Skeletal muscle tissue (tissue), 4 donors: ENCODE data around the gene KCTD3. TPM values are rescaled to one million over a fixed set of nuclear protein-coding genes. Genes with fewer than 3 reads are reported as not detected.

ENCODE experiments used
- H3K27ac ChIP-seq: one replicate; pipeline ENCODE4 v1.7.0; 2013; ENCODE audit warnings: mild to moderate bottlenecking, low read depth, low read length, inconsistent platforms
- H3K27me3 ChIP-seq, 3 donors: one replicate each; pipeline ENCODE4 v1.7.0; 2013; ENCODE audit warnings: low read length in 3 of 3; ENCODE audit not compliant: control insufficient read depth in 3 of 3, insufficient read depth in 3 of 3
- H3K36me3 ChIP-seq, 3 donors: one replicate each; pipeline ENCODE4 v1.7.0; 2013; ENCODE audit warnings: low read length in 3 of 3; ENCODE audit not compliant: control insufficient read depth in 3 of 3, insufficient read depth in 3 of 3
- H3K4me1 ChIP-seq, 3 donors: one replicate each; pipeline ENCODE4 v1.7.0; 2013; ENCODE audit warnings: low read length in 3 of 3, mild to moderate bottlenecking in 3 of 3; ENCODE audit not compliant: control insufficient read depth in 3 of 3, insufficient read depth in 3 of 3
- H3K4me3 ChIP-seq, 3 donors: one replicate each; pipeline ENCODE4 v1.7.0; 2013; ENCODE audit warnings: low read length in 3 of 3
- H3K9ac ChIP-seq, 3 donors: one replicate each; pipeline ENCODE4 v1.7.0; 2013; ENCODE audit warnings: low read length in 3 of 3, mild to moderate bottlenecking in 3 of 3, moderate library complexity in 2 of 3, low read depth in 1 of 3
- H3K9me3 ChIP-seq, 3 donors: one replicate each; pipeline ENCODE4 v1.7.0; 2013; ENCODE audit warnings: low read length in 3 of 3; ENCODE audit not compliant: control insufficient read depth in 3 of 3
- total RNA-seq: library from RNA; depleted of rRNA; stranded (reverse); fragments of >200 nt; gene quantifications from one replicate; pipeline ENCODE4 v1.2.3, GENCODE V29; 2014
- donor health status: Osteomylitis.

Gene KCTD3
- total RNA-seq, 1 donor from 2014 or later = 37.6 TPM

- no peak overlapping the region for H3K27ac ChIP-seq
- no peaks in the 10 kb centered on the region for H3K27me3 ChIP-seq
- H3K9ac ChIP-seq = no peak overlapping the region
- H3K4me1 ChIP-seq = no peaks in the 10 kb centered on the region
- no peak overlapping the region for H3K4me3 ChIP-seq
- no peaks in the 10 kb centered on the region for H3K9me3 ChIP-seq
- H3K36me3 ChIP-seq = no peaks in the 10 kb centered on the region
These were observed 37.5 kb upstream of the KCTD3 start for GRCh38 chr1:215529571-215529970.

DNA sequence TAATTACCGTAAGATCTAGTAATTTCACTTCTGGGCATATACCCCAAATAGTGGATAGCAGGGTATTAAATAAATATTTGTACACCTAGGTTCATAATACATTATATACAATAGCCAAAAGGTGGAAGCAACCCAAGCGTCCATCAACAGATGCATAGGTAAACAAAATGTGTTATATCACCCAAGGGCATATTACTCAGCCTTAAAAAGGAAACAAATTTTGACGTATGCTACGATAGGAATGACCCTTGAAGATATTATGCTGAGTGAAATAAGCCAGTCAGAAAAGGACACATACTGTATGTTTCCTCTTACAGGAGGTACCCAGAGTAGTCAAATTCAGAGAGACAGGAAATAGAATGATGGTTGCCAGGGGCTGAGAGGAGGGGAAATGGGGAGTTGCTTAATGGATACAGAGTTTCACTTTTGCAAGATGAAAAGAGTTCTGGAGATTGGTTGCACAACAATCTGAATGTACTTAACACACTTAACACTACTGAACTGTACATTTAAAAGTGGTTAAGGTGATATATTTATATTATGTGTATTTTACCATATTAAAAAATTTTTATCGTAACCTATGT, 36.6 kb upstream of the KCTD3 start:
- Histone ChIP-seq H3K36me3 (no peaks in the 10 kb centered on the region), H3K9me3 (no peaks in the 10 kb centered on the region), H3K27me3 (no peaks in the 10 kb centered on the region), H3K4me1 (no peaks in the 10 kb centered on the region), H3K27ac (no peak overlapping the region), H3K4me3 (no peak overlapping the region), H3K9ac (no peak overlapping the region)

DNA sequence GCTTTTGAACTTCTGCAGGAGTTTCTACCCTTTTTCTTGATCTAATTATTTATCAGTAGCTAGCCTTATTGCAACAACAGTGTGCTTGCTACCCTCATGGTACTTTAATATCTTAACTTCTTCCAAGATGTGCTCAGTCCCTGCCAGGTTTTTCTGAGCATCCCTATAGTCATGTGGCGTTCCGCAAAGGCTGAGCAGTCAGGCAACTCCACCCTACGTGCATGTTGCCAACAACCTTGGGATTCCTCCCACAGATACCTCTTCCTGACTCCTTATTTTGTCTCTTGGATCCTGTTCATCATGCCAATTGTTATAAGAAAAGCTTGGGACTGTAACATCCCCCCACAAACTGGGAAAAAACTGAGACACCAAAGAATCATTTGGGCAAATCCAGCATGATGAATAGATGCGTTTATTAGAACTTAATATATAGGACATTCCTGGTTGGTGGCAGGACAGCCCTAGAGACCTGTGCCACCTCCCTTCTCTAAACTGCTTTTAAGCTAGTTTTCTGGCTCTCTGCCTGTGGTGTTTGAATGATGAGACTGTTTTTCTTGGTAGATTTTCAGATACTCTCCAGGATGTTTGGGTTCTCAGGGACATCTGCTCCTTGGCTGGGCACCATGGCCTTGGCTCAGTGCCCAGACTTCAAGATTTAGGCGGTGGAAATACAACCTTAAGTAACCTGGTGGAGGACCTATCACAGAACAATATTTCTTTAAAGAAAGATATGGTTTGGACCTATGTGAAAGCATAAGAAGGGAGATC, 27.1 kb upstream of the KCTD3 start:
- H3K36me3 ChIP-seq = no peaks in the 10 kb centered on the region
- H3K9ac ChIP-seq = no peak overlapping the region
- H3K4me1 ChIP-seq = no peaks in the 10 kb centered on the region
- no peaks in the 10 kb centered on the region for H3K27me3 ChIP-seq
- no peak overlapping the region for H3K4me3 ChIP-seq
- peaks cover 0 to 3% (median 0%) of the 10 kb centered on the region in 3 donors for H3K9me3 ChIP-seq
- H3K27ac ChIP-seq = no peak overlapping the region

DNA sequence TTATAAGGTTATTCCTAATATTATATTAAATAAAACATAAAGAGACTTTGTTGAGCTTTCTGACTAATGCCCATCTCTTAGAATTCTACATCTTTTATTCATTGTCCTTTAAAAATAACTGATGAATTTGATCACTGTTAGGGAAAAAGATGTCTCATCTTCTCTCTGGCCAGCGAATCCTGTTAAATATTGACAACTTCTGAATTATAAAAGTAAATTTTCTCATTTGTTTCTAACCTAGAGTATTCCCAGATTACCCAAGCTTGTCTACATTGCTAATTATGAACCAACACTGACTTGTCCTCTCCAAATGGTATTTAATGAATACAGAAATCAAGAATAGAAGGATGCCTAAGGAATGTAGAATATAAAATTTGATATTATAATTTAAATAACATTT, 24.8 kb upstream of the KCTD3 start:
- no peak overlapping the region for H3K27ac ChIP-seq
- no peaks in the 10 kb centered on the region for H3K36me3 ChIP-seq
- H3K9ac ChIP-seq = no peak overlapping the region
- H3K4me1 ChIP-seq = no peaks in the 10 kb centered on the region
- H3K4me3 ChIP-seq = no peak overlapping the region
- peaks cover 0 to 3% (median 0%) of the 10 kb centered on the region in 3 donors for H3K9me3 ChIP-seq
- H3K27me3 ChIP-seq = no peaks in the 10 kb centered on the region

DNA sequence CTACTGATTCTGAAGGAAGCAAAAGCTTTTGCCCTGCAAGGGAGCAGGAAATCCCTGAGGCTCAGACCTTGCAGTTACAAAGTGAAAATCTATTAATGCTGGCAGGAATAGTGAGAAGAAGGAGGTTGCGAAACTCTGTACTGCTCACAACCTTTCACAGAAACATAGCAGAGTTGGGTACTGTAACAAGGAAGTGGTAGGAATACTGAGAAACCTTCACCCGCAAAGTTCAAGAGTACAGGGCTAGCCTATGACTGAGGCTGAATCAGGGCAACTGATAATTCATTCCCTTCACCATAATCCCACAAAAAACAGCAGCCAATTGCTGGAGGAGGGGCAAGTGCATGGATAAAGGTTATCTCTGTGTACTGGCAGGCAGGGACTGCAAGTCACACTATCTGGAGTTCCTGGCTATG, 23.9 kb upstream of the KCTD3 start:
- H3K4me3 ChIP-seq = no peak overlapping the region
- no peaks in the 10 kb centered on the region for H3K36me3 ChIP-seq
- H3K27me3 ChIP-seq = no peaks in the 10 kb centered on the region
- H3K9ac ChIP-seq = no peak overlapping the region
- H3K9me3 ChIP-seq = peaks cover 0 to 3% (median 0%) of the 10 kb centered on the region in 3 donors
- H3K27ac ChIP-seq = no peak overlapping the region
- no peaks in the 10 kb centered on the region for H3K4me1 ChIP-seq

GRCh38 chr1:215543806-215544205, 23.3 kb upstream of the KCTD3 start:
- Histone ChIP-seq H3K36me3 (no peaks in the 10 kb centered on the region), H3K9ac (no peak overlapping the region), H3K9me3 (peaks cover 0 to 3% (median 0%) of the 10 kb centered on the region in 3 donors), H3K27me3 (no peaks in the 10 kb centered on the region), H3K4me1 (no peaks in the 10 kb centered on the region), H3K27ac (no peak overlapping the region), H3K4me3 (no peak overlapping the region)

- Histone ChIP-seq H3K27me3 (no peaks in the 10 kb centered on the region), H3K36me3 (no peaks in the 10 kb centered on the region), H3K4me1 (no peaks in the 10 kb centered on the region), H3K27ac (no peak overlapping the region), H3K4me3 (no peak overlapping the region), H3K9me3 (peaks cover 0 to 3% (median 0%) of the 10 kb centered on the region in 3 donors), H3K9ac (no peak overlapping the region)
These were observed 22.5 kb upstream of the KCTD3 start for GRCh38 chr1:215544566-215544965.

DNA sequence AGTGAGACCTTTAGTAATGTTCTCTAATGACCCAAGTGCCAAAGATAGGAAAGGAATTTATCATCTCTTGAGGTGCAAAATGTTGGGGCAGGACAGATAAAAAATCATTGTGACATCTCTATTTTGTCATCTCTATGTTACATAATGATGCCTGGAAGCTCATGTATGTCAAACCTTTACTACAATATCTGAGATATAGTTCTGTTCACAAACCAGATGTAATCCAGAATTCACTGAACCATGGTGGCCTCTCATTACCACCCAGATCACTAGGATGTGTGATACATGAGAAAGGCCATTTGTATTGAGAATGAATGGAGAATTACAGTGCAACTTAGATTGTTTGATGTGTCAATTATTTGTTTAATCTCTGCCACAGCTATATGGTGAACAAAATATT, 22.0 kb upstream of the KCTD3 start:
- Histone ChIP-seq H3K4me1 (no peaks in the 10 kb centered on the region), H3K9me3 (peaks cover 0 to 3% (median 0%) of the 10 kb centered on the region in 3 donors), H3K27ac (no peak overlapping the region), H3K9ac (no peak overlapping the region), H3K4me3 (no peak overlapping the region), H3K36me3 (no peaks in the 10 kb centered on the region), H3K27me3 (no peaks in the 10 kb centered on the region)

DNA sequence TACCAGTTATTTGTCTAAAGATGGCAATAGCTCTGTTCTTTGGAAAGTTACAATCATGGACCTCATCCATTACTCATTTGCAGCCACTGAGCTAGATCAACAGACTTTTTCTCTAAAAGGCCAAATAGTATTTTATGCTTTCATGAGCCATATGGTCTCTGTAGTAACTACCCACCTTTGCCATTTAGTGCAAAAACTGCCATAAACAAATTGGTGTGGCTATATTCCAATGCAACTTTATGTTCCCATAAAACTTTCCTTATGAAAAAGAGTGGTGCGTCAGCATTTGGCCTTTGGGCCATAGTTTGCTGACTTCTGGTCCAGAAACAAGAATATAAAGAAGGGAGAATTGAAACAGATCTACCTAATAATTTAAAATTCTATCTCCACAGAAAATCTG, 20.1 kb upstream of the KCTD3 start:
- Histone ChIP-seq H3K9ac (no peak overlapping the region), H3K9me3 (peaks cover 0 to 3% (median 0%) of the 10 kb centered on the region in 3 donors), H3K36me3 (no peaks in the 10 kb centered on the region), H3K4me3 (no peak overlapping the region), H3K27me3 (no peaks in the 10 kb centered on the region), H3K4me1 (no peaks in the 10 kb centered on the region), H3K27ac (no peak overlapping the region)

GRCh38 chr1:215551806-215552205, 15.3 kb upstream of the KCTD3 start:
- Histone ChIP-seq H3K9me3 (peaks cover 0 to 3% (median 3%) of the 10 kb centered on the region in 3 donors), H3K27ac (no peak overlapping the region), H3K9ac (no peak overlapping the region), H3K27me3 (no peaks in the 10 kb centered on the region), H3K4me3 (no peak overlapping the region), H3K4me1 (no peaks in the 10 kb centered on the region), H3K36me3 (no peaks in the 10 kb centered on the region)
